HUES64 (cell line): Measurements from ENCODE around the gene POLD3.

Experiments
- H3K27ac ChIP-seq: 2 replicates; pipeline ENCODE4 v1.7.0; 2013; ENCODE audit warnings: low read depth, low read length, inconsistent platforms
- H3K27me3 ChIP-seq: 2 replicates; pipeline ENCODE4 v1.6.1; 2013; ENCODE audit warnings: mild to moderate bottlenecking, low read length; ENCODE audit not compliant: insufficient read depth
- H3K36me3 ChIP-seq: 2 replicates; pipeline ENCODE4 v1.6.1; 2013; ENCODE audit warnings: mild to moderate bottlenecking, low read length; ENCODE audit not compliant: insufficient read depth
- H3K4me1 ChIP-seq: 2 replicates; pipeline ENCODE4 v1.6.1; 2013; ENCODE audit warnings: mild to moderate bottlenecking, low read length, moderate library complexity; ENCODE audit not compliant: insufficient read depth
- H3K4me3 ChIP-seq: 2 replicates; pipeline ENCODE4 v1.5.1; 2013; ENCODE audit warnings: mild to moderate bottlenecking, low read length, moderate library complexity
- H3K9ac ChIP-seq: 2 replicates; pipeline ENCODE4 v1.6.1; 2013; ENCODE audit warnings: mild to moderate bottlenecking, low read depth, low read length
- H3K9me3 ChIP-seq: 2 replicates; pipeline ENCODE4 v1.6.1; 2013; ENCODE audit warnings: low read depth, low read length; ENCODE audit not compliant: insufficient read depth
- WGBS: fragments of 150-250, 120-280 bp; methylation state at CpG from one replicate; pipeline ENCODE4 v1.1.7; 2013; ENCODE audit warnings: missing lambda C conversion rate; 5-methylcytosine and 5-hydroxymethylcytosine counted together

Gene POLD3

GRCh38 chr11:74570266-74571061 lies 21.9 kb upstream of the POLD3 start:
- Histone ChIP-seq H3K9ac (no peak overlapping the region), H3K4me3 (no peak overlapping the region), H3K27me3 (no peaks in the 10 kb centered on the region), H3K9me3 (no peaks in the 10 kb centered on the region), H3K36me3 (no peaks in the 10 kb centered on the region), H3K4me1 (no peaks in the 10 kb centered on the region), H3K27ac (no peak overlapping the region)
- 65% methylated on average over 8 of the region's 8 CpGs for WGBS

GRCh38 chr11:74571062-74571399 lies 21.4 kb upstream of the POLD3 start:
- WGBS, result 83% methylated on average over 2 of the region's 2 CpGs
- no peaks in the 10 kb centered on the region for H3K27me3 ChIP-seq
- no peak overlapping the region for H3K27ac ChIP-seq
- no peaks in the 10 kb centered on the region for H3K9me3 ChIP-seq
- H3K4me1 ChIP-seq, result no peaks in the 10 kb centered on the region
- H3K9ac ChIP-seq, result no peak overlapping the region
- no peak overlapping the region for H3K4me3 ChIP-seq
- no peaks in the 10 kb centered on the region for H3K36me3 ChIP-seq

- no peaks in the 10 kb centered on the region for H3K4me1 ChIP-seq
- no peak overlapping the region for H3K27ac ChIP-seq
- H3K9me3 ChIP-seq, result no peaks in the 10 kb centered on the region
- H3K4me3 ChIP-seq, result no peak overlapping the region
- no peak overlapping the region for H3K9ac ChIP-seq
- H3K27me3 ChIP-seq, result no peaks in the 10 kb centered on the region
- 93% methylated on average over 4 of the region's 4 CpGs for WGBS
- H3K36me3 ChIP-seq, result no peaks in the 10 kb centered on the region
Observed at GRCh38 chr11:74572349-74572748, 20.0 kb upstream of the POLD3 start.

GRCh38 chr11:74574563-74574962 lies 17.8 kb upstream of the POLD3 start:
- Histone ChIP-seq H3K27me3 (no peaks in the 10 kb centered on the region), H3K36me3 (no peaks in the 10 kb centered on the region), H3K9me3 (no peaks in the 10 kb centered on the region), H3K4me1 (no peaks in the 10 kb centered on the region), H3K9ac (no peak overlapping the region), H3K4me3 (no peak overlapping the region), H3K27ac (no peak overlapping the region)
- 95% methylated on average over 6 of the region's 6 CpGs for WGBS

- WGBS, result 98% methylated on average over 2 of the region's 3 CpGs
- no peak overlapping the region for H3K4me3 ChIP-seq
Observed at GRCh38 chr11:74575999-74576398, 16.4 kb upstream of the POLD3 start.

GRCh38 chr11:74577181-74577580 lies 15.2 kb upstream of the POLD3 start:
- Histone ChIP-seq H3K4me3 (no peak overlapping the region), H3K9me3 (no peaks in the 10 kb centered on the region), H3K36me3 (no peaks in the 10 kb centered on the region), H3K27ac (no peak overlapping the region), H3K9ac (no peak overlapping the region), H3K27me3 (no peaks in the 10 kb centered on the region), H3K4me1 (no peaks in the 10 kb centered on the region)
- WGBS, result 91% methylated on average over 4 of the region's 4 CpGs

More at GRCh38 chr11:74575999-74576398, 16.4 kb upstream of the POLD3 start:
- Histone ChIP-seq H3K36me3 (no peaks in the 10 kb centered on the region), H3K27me3 (no peaks in the 10 kb centered on the region), H3K9ac (no peak overlapping the region), H3K27ac (no peak overlapping the region), H3K4me1 (no peaks in the 10 kb centered on the region), H3K9me3 (no peaks in the 10 kb centered on the region)

GRCh38 chr11:74577624-74578396 lies 14.6 kb upstream of the POLD3 start:
- Histone ChIP-seq H3K27me3 (no peaks in the 10 kb centered on the region), H3K9me3 (no peaks in the 10 kb centered on the region), H3K27ac (no peak overlapping the region), H3K4me1 (no peaks in the 10 kb centered on the region), H3K36me3 (no peaks in the 10 kb centered on the region), H3K9ac (no peak overlapping the region), H3K4me3 (no peak overlapping the region)
- 81% methylated on average over 6 of the region's 6 CpGs for WGBS

GRCh38 chr11:74579577-74580270 lies 12.7 kb upstream of the POLD3 start:
- Histone ChIP-seq H3K9ac (no peak overlapping the region), H3K36me3 (no peaks in the 10 kb centered on the region), H3K9me3 (no peaks in the 10 kb centered on the region), H3K4me3 (no peak overlapping the region), H3K4me1 (no peaks in the 10 kb centered on the region), H3K27ac (no peak overlapping the region), H3K27me3 (no peaks in the 10 kb centered on the region)
- WGBS, result 81% methylated on average over 6 of the region's 6 CpGs

- no peak overlapping the region for H3K27ac ChIP-seq
- no peaks in the 10 kb centered on the region for H3K27me3 ChIP-seq
- no peak overlapping the region for H3K4me3 ChIP-seq
- H3K9ac ChIP-seq, result no peak overlapping the region
- H3K36me3 ChIP-seq, result no peaks in the 10 kb centered on the region
- H3K4me1 ChIP-seq, result no peaks in the 10 kb centered on the region
- no peaks in the 10 kb centered on the region for H3K9me3 ChIP-seq
- 94% methylated on average over 4 of the region's 4 CpGs for WGBS
Observed at GRCh38 chr11:74581954-74582547, 10.3 kb upstream of the POLD3 start.

- Histone ChIP-seq H3K27ac (no peak overlapping the region), H3K36me3 (no peaks in the 10 kb centered on the region), H3K27me3 (no peaks in the 10 kb centered on the region), H3K9me3 (no peaks in the 10 kb centered on the region), H3K4me1 (no peaks in the 10 kb centered on the region), H3K9ac (no peak overlapping the region), H3K4me3 (no peak overlapping the region)
- 58% methylated on average over 3 of the region's 3 CpGs for WGBS
Observed at GRCh38 chr11:74583024-74583624, 9.3 kb upstream of the POLD3 start.
